Left lung (tissue), 10 donors: ENCODE results near the gene TADA2B. TPM values are rescaled to one million over a fixed set of nuclear protein-coding genes. Genes with fewer than 3 reads are reported as not detected.

Experiments
- ATAC-seq: fragments of 200-7000 bp; cut with Tn5 transposase; one replicate; pipeline ENCODE4 v1.9.1; 2020; ENCODE audit warnings: moderate library complexity
- DNase-seq, 4 donors: peaks; one replicate each; pipeline ENCODE4 v3.0.0-alpha.2; 2013 to 2020
- H3K27ac ChIP-seq, 2 donors: fragments of 200-600 bp; sonication (generic) in 1 of 2; one replicate each; pipeline versions ENCODE4 v1.5.0 to v1.8.0; 2020 to 2021
- H3K27me3 ChIP-seq, 2 donors: fragments of 200-600 bp; sonication (generic) in 1 of 2; one replicate each; pipeline versions ENCODE4 v1.5.0 to v1.8.0; 2020 to 2021
- H3K36me3 ChIP-seq, 2 donors: fragments of 200-600 bp; sonication (generic) in 1 of 2; one replicate each; pipeline versions ENCODE4 v1.5.0 to v1.8.0; 2020 to 2021
- H3K4me1 ChIP-seq, 2 donors: fragments of 200-600 bp; one replicate each; pipeline ENCODE4 v1.8.0; 2021
- H3K4me3 ChIP-seq, 2 donors: fragments of 200-600 bp; sonication (generic) in 1 of 2; one replicate each; pipeline versions ENCODE4 v1.5.0 to v1.8.0; 2020 to 2021; ENCODE audit warnings: mild to moderate bottlenecking in 1 of 2
- H3K9me3 ChIP-seq, 2 donors: fragments of 200-600 bp; sonication (generic) in 1 of 2; one replicate each; pipeline versions ENCODE4 v1.5.0 to v1.8.0; 2020 to 2021
- CTCF ChIP-seq, 2 donors: fragments of 200-600 bp; sonication (generic) in 1 of 2; IDR thresholded peaks; one replicate each; pipeline versions ENCODE4 v1.5.0 to v1.8.0; 2021; ENCODE audit warnings: antibody characterized with exemption in 2 of 2
- intact Hi-C, 2 donors: fragments of 100-400 bp; cut with DNase I; formaldehyde crosslinking; loops; one replicate each; pipeline versions ENCODE4 v1.11.2 to v1.14.2; 2022
- polyA plus RNA-seq, 6 donors: library from polyadenylated mRNA; unstranded; fragments of 120-200 nt; gene quantifications; one replicate each; pipeline ENCODE4 v1.2.1, GENCODE V29; 2013; ENCODE audit not compliant: insufficient read length in 6 of 6
- total RNA-seq, 2 donors: library from RNA; stranded (reverse); fragmentation: NEBNext Ultra II Directional; extraction: Animal tissue kit (Norgen Biotek cat#: 25700); gene quantifications; one replicate each; pipeline ENCODE4 v1.2.1, GENCODE V29; 2021
- donor health status: DM: no; HTN: yes; CAD: no.
- donor health status: DM: no; HTN: no; CAD: no.

TADA2B gene
- total and polyA plus RNA-seq, 8 donors, result 12.9 to 20.1 (median 16.0) TPM

- Histone ChIP-seq H3K27ac (no peak overlapping the region), H3K9me3 (no peaks in the 10 kb centered on the region), H3K4me3 (no peak overlapping the region), H3K4me1 (no peaks in the 10 kb centered on the region), H3K36me3 (peaks cover 0 to 89% of the 10 kb centered on the region in 2 donors), H3K27me3 (no peaks in the 10 kb centered on the region)
- intact Hi-C loops, result no loop called here
- ATAC-seq, result no peak
- no peak for TF ChIP-seq CTCF (IDR thresholded peaks at IDR 0.05)
- DNase-seq, result no peak
Measured at GRCh38 chr4:7024336-7024890, 18.8 kb upstream of the TADA2B start.

- intact Hi-C loops, result no loop called here
- H3K9me3 ChIP-seq, result no peaks in the 10 kb centered on the region
- DNase-seq (no peak), ATAC-seq (no peak)
- peaks cover 0 to 93% of the 10 kb centered on the region in 2 donors for H3K36me3 ChIP-seq
- H3K27me3 ChIP-seq, result no peaks in the 10 kb centered on the region
- H3K4me3 ChIP-seq, result no peak overlapping the region
- no peaks in the 10 kb centered on the region for H3K4me1 ChIP-seq
- no peak overlapping the region for H3K27ac ChIP-seq
- no peak for TF ChIP-seq CTCF (IDR thresholded peaks at IDR 0.05)
Measured at GRCh38 chr4:7025040-7025602, 18.1 kb upstream of the TADA2B start.

- Histone ChIP-seq H3K27ac (no peak overlapping the region), H3K36me3 (peaks cover 0 to 93% of the 10 kb centered on the region in 2 donors), H3K4me3 (no peak overlapping the region), H3K9me3 (no peaks in the 10 kb centered on the region), H3K4me1 (no peaks in the 10 kb centered on the region), H3K27me3 (no peaks in the 10 kb centered on the region)
- intact Hi-C loops, result no loop called here
- ATAC-seq (no peak), DNase-seq (no peak)
- TF ChIP-seq CTCF (IDR thresholded peaks at IDR 0.05), result no peak
Measured at GRCh38 chr4:7026107-7026506, 17.1 kb upstream of the TADA2B start.

GRCh38 chr4:7027284-7027683, 15.9 kb upstream of the TADA2B start:
- Histone ChIP-seq H3K9me3 (no peaks in the 10 kb centered on the region), H3K27ac (no peak overlapping the region), H3K4me1 (no peaks in the 10 kb centered on the region), H3K36me3 (peaks cover 0 to 93% of the 10 kb centered on the region in 2 donors), H3K27me3 (no peaks in the 10 kb centered on the region), H3K4me3 (no peak overlapping the region)
- DNase-seq (no peak), ATAC-seq (no peak)
- TF ChIP-seq CTCF (IDR thresholded peaks at IDR 0.05), result no peak
- intact Hi-C loops, result no loop called here

- ATAC-seq (no peak), DNase-seq (no peak)
- Histone ChIP-seq H3K27me3 (no peaks in the 10 kb centered on the region), H3K36me3 (peaks cover 0 to 93% of the 10 kb centered on the region in 2 donors), H3K4me1 (no peaks in the 10 kb centered on the region), H3K9me3 (no peaks in the 10 kb centered on the region), H3K27ac (no peak overlapping the region), H3K4me3 (no peak overlapping the region)
- TF ChIP-seq CTCF (IDR thresholded peaks at IDR 0.05), result no peak
- intact Hi-C loops, result no loop called here
Measured at GRCh38 chr4:7027913-7028312, 15.3 kb upstream of the TADA2B start.
